Astrocyte (in vitro differentiated cells and primary cell): ENCODE measurements around the gene TNFRSF1A. TPM values are rescaled to one million over a fixed set of nuclear protein-coding genes. Genes with fewer than 3 reads are reported as not detected.

Source experiments
- DNase-seq: peaks from one replicate; pipeline ENCODE4 v3.0.0-alpha.2; 2010; ENCODE audit warnings: low read depth
- FAIRE-seq: peaks from 2 replicates; lab custom pipeline; 2011; peaks lifted over from hg19 to GRCh38; lab: Jason Lieb, UNC
- H2AFZ ChIP-seq: 2 replicates; pipeline ENCODE4 v1.6.0; 2012; ENCODE audit warnings: low read depth, low read length, inconsistent platforms
- H3K27ac ChIP-seq: 2 replicates; pipeline ENCODE4 v1.5.1; 2011; ENCODE audit warnings: low read depth, low read length, inconsistent platforms
- H3K27me3 ChIP-seq: 2 replicates; pipeline ENCODE4 v1.6.0; 2011; ENCODE audit warnings: low read length, inconsistent platforms; ENCODE audit not compliant: insufficient read depth
- H3K36me3 ChIP-seq: 2 replicates; pipeline ENCODE4 v1.5.1; 2011; ENCODE audit warnings: low read length, inconsistent platforms; ENCODE audit not compliant: insufficient read depth
- H3K4me1 ChIP-seq: 2 replicates; pipeline ENCODE4 v1.5.1; 2011; ENCODE audit warnings: low read length, inconsistent platforms; ENCODE audit not compliant: insufficient read depth
- H3K4me2 ChIP-seq: 2 replicates; pipeline ENCODE4 v1.6.0; 2012; ENCODE audit warnings: low read length, inconsistent platforms
- H3K4me3 ChIP-seq: 2 replicates; pipeline ENCODE4 v1.5.1; 2011; ENCODE audit warnings: low read depth, mild to moderate bottlenecking, low read length, inconsistent platforms; ENCODE audit not compliant: insufficient read depth
- H3K79me2 ChIP-seq: 2 replicates; pipeline ENCODE4 v1.6.0; 2012; ENCODE audit warnings: mild to moderate bottlenecking, low read length, inconsistent platforms; ENCODE audit not compliant: insufficient read depth
- H3K9ac ChIP-seq: 2 replicates; pipeline ENCODE4 v1.6.0; 2012; ENCODE audit warnings: mild to moderate bottlenecking, low read length, inconsistent platforms
- H3K9me3 ChIP-seq: 2 replicates; pipeline ENCODE4 v1.5.1; 2012; ENCODE audit warnings: low read depth, mild to moderate bottlenecking, low read length, inconsistent platforms; ENCODE audit not compliant: insufficient read depth
- H4K20me1 ChIP-seq: 2 replicates; pipeline ENCODE4 v1.6.0; 2012; ENCODE audit warnings: low read length, inconsistent platforms; ENCODE audit not compliant: insufficient read depth
- H3K27ac Mint-ChIP-seq: one replicate; pipeline ENCODE4 v1.8.0; 2021; ENCODE audit warnings: mild to moderate bottlenecking, mixed read lengths; ENCODE audit not compliant: unreplicated experiment
- H3K27me3 Mint-ChIP-seq: one replicate; pipeline ENCODE4 v1.8.0; 2021; ENCODE audit warnings: low read depth, mixed read lengths; ENCODE audit not compliant: unreplicated experiment
- H3K36me3 Mint-ChIP-seq: one replicate; pipeline ENCODE4 v1.8.0; 2021; ENCODE audit warnings: low read depth, mixed read lengths; ENCODE audit not compliant: unreplicated experiment
- H3K4me1 Mint-ChIP-seq: one replicate; pipeline ENCODE4 v1.8.0; 2021; ENCODE audit warnings: low read depth, mixed read lengths; ENCODE audit not compliant: unreplicated experiment
- H3K4me3 Mint-ChIP-seq: one replicate; pipeline ENCODE4 v1.8.0; 2021; ENCODE audit warnings: mild to moderate bottlenecking, moderate library complexity, mixed read lengths; ENCODE audit not compliant: unreplicated experiment
- H3K9me3 Mint-ChIP-seq: one replicate; pipeline ENCODE4 v1.8.0; 2021; ENCODE audit warnings: mild to moderate bottlenecking, mixed read lengths; ENCODE audit not compliant: unreplicated experiment
- EZH2 ChIP-seq: IDR thresholded peaks from 2 replicates; pipeline ENCODE4 v1.6.1; 2012; ENCODE audit warnings: mild to moderate bottlenecking, low read length, inconsistent platforms; ENCODE audit not compliant: insufficient read depth
- total RNA-seq: library from RNA; stranded (reverse); gene quantifications from 2 replicates; pipeline ENCODE4 v1.2.1, GENCODE V29; 2021
- TF ChIP-seq, protein P1 (sequence below): IDR thresholded peaks from 2 replicates; pipeline ENCODE4 v1.5.1; 2011; ENCODE audit warnings: low read depth, mild to moderate bottlenecking, inconsistent platforms, low read length, moderate library complexity; ENCODE audit not compliant: insufficient read depth

TNFRSF1A gene
- total RNA-seq, 1 donor from 2014 or later, result 118 TPM

DNA sequence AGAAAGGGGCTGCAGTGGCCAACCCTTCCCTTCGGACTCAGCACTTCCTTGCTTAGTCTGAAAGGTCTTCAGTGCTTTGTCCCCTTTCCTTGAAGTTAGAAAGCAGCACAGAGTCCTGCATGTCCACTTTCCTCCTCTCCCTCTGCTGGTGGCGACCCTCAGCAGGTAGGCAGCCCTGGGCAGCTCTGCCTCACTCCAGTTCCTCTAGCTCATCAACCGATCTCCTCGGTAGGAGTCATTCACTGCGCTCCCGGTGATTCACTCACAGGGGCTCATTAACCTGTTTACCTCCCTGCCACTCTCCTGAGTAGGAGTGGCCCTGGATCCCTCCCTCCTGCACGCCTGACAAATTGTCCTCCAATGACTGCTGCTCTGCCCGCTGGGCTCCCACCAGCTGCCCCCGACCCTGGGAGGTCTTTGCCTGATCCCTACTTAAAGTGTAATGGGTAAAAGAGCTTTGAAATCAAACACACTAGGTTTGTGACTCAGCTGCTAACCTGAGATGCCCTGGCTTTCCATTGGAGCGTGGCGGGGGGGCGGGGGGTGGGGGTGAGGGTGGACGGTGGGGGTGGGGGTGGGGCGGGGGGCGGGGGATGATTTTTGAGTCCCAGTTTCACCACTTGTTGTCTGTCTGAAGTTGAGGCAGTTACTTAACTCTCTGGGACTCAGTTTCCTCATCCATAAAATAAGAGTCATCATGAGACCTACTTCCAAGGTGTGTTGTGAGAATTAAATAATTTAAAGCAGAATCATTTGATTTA is 29.3 kb upstream of the TNFRSF1A start:
- H3K4me1 ChIP-seq, result peaks cover 36% of the 10 kb centered on the region
- Mint-ChIP-seq H3K9me3 (no peaks in the 10 kb centered on the region), H3K27ac (peak overlapping the region; percentile 64), H3K4me1 (peaks cover 32% of the 10 kb centered on the region), H3K36me3 (no peaks in the 10 kb centered on the region), H3K4me3 (peak overlapping the region; percentile 35), H3K27me3 (peaks cover 15% of the 10 kb centered on the region)
- H3K79me2 ChIP-seq, result no peaks in the 10 kb centered on the region
- H3K36me3 ChIP-seq, result no peaks in the 10 kb centered on the region
- peak overlapping the region; percentile 65 for H3K27ac ChIP-seq
- H3K9ac ChIP-seq, result no peak overlapping the region
- peak overlapping the region; percentile 49 for H3K4me2 ChIP-seq
- DNase-seq (peak; percentile 76), FAIRE-seq (no peak)
- peak overlapping the region; percentile 54 for H2AFZ ChIP-seq
- H4K20me1 ChIP-seq, result no peaks in the 10 kb centered on the region
- H3K4me3 ChIP-seq, result no peak overlapping the region
- no peaks in the 10 kb centered on the region for H3K9me3 ChIP-seq
- TF ChIP-seq, protein P1, sequence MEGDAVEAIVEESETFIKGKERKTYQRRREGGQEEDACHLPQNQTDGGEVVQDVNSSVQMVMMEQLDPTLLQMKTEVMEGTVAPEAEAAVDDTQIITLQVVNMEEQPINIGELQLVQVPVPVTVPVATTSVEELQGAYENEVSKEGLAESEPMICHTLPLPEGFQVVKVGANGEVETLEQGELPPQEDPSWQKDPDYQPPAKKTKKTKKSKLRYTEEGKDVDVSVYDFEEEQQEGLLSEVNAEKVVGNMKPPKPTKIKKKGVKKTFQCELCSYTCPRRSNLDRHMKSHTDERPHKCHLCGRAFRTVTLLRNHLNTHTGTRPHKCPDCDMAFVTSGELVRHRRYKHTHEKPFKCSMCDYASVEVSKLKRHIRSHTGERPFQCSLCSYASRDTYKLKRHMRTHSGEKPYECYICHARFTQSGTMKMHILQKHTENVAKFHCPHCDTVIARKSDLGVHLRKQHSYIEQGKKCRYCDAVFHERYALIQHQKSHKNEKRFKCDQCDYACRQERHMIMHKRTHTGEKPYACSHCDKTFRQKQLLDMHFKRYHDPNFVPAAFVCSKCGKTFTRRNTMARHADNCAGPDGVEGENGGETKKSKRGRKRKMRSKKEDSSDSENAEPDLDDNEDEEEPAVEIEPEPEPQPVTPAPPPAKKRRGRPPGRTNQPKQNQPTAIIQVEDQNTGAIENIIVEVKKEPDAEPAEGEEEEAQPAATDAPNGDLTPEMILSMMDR, result peak; percentile 13
- TF ChIP-seq EZH2, result no peak
- no peaks in the 10 kb centered on the region for H3K27me3 ChIP-seq

DNA sequence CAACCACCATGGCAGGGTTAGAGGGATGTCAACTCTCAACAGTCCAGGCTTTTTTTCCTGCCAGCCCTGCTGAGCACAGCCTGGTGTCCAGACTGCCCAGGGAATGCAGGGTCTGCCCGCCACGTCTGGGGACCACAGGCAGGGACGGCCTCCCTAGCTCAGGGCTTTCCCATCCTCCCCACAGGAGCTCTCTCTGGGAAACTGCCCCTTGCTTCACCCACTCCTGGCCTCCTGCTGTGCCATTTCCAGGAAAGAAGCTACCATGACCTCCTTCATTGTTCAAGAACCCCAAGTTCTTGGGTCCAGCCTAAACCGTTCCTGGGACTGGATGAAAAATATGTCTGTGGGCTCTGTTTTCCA is 28.7 kb upstream of the TNFRSF1A start:
- Histone ChIP-seq H3K4me1 (peaks cover 30% of the 10 kb centered on the region), H3K9ac (no peak overlapping the region), H3K9me3 (no peaks in the 10 kb centered on the region), H3K27ac (peak overlapping the region; percentile 18), H3K79me2 (no peaks in the 10 kb centered on the region), H4K20me1 (no peaks in the 10 kb centered on the region), H3K36me3 (no peaks in the 10 kb centered on the region), H3K4me3 (no peak overlapping the region), H3K4me2 (peak overlapping the region; percentile 49), H2AFZ (peak overlapping the region; percentile 54), H3K27me3 (no peaks in the 10 kb centered on the region)
- no peak for DNase-seq
- TF ChIP-seq, protein P1, result no peak
- no peak for TF ChIP-seq EZH2
- H3K36me3 Mint-ChIP-seq, result no peaks in the 10 kb centered on the region
- FAIRE-seq, result no peak
- H3K4me1 Mint-ChIP-seq, result peaks cover 26% of the 10 kb centered on the region
- H3K4me3 Mint-ChIP-seq, result no peak overlapping the region
- H3K27ac Mint-ChIP-seq, result peak overlapping the region; percentile 64
- no peaks in the 10 kb centered on the region for H3K9me3 Mint-ChIP-seq
- peaks cover 12% of the 10 kb centered on the region for H3K27me3 Mint-ChIP-seq
